Measurements from ENCODE around the gene CHCHD1. TPM values are rescaled to one million over a fixed set of nuclear protein-coding genes. Genes with fewer than 3 reads are reported as not detected.
A peak's percentile ranks its signal among the peaks of the same experiment; 100 is the strongest.

Gene CHCHD1
- total RNA-seq, 2 donors from 2014 or later, result 18.7 to 28.5 TPM

DNA sequence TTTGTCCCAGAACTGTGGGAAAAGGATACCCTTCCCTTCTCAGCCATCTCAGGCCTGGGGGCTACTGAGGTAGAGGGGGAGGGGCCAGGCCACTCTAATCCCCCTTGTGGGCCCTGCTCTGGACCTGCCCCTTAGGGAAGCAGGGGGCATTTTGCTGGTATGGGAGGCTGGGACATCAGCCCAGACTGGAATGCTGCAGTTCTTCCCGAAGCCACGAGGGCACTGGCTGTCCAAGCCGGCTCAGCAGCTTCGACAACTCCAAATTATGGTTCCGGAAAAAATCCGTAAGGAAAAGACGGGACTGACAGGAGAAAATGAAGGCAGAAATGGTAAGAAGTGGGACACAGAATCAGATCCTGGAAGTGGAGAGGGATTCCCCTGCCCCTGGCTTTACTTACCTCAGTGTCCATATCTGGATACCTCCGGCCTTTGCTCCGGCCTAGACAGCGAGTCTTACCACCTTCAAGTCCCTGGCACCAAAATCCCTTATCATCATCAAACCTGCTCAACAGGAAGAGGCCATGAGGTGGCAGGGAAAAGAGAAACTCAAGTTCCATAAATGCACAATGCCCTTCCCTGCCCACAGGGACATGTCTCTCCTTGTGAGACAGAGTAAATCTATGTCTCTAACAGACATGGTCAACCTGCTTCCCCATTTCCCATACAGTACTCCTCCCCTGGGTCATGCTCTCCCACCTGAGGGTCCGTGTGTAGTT is 20.6 kb downstream of the CHCHD1 start:
- Mint-ChIP-seq H3K27me3 (no peaks in the 10 kb centered on the region), H3K27ac (peak overlapping the region; percentile 53 to 88), H3K4me1 (ENCODE audit: low read depth in 2 of 2) (peaks cover 32 to 35% of the 10 kb centered on the region in 2 donors), H3K4me3 (no peak overlapping the region), H3K9me3 (no peaks in the 10 kb centered on the region), H3K36me3 (peaks cover 29% of the 10 kb centered on the region)
- no peak for DNase-seq (ENCODE audit: low spot score)
- ATAC-seq, result no peak

DNA sequence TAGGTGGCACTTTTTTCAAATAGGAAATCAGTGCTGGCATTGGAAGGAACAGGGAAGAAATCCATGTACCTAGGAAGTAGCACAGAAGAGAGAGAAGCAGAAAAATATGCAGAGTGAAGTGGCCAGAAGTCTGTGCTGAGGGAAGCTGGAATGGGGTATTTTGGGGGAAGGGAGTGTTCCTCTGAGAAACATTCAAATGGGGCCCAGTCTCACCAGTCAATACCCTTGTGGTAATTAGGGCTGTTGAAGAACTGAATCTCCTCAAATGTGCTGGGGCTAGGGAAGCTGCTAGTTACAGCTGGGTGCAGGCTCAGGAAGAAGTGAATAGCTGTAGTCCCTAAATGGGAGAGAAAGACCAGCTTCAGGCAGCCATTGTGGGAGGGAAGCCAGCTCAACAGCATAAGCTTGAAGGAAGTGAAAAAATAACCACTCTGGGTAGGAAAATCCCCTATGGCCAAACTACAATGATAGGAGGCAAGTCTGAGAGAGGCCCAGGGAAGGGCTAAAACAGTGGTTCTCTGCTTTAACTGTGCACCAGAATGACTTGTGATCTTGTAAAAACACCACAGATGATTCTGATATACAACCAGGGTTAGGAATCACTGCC is 21.9 kb downstream of the CHCHD1 start:
- DNase-seq (ENCODE audit: low spot score), result no peak
- ATAC-seq, result peak; percentile 43 to 52
- Mint-ChIP-seq H3K36me3 (peaks cover 25% of the 10 kb centered on the region), H3K27ac (peak overlapping the region; percentile 53 to 88), H3K4me1 (ENCODE audit: low read depth in 2 of 2) (peaks cover 33 to 42% of the 10 kb centered on the region in 2 donors), H3K9me3 (no peaks in the 10 kb centered on the region), H3K4me3 (peak overlapping the region; percentile 4), H3K27me3 (no peaks in the 10 kb centered on the region)

DNA sequence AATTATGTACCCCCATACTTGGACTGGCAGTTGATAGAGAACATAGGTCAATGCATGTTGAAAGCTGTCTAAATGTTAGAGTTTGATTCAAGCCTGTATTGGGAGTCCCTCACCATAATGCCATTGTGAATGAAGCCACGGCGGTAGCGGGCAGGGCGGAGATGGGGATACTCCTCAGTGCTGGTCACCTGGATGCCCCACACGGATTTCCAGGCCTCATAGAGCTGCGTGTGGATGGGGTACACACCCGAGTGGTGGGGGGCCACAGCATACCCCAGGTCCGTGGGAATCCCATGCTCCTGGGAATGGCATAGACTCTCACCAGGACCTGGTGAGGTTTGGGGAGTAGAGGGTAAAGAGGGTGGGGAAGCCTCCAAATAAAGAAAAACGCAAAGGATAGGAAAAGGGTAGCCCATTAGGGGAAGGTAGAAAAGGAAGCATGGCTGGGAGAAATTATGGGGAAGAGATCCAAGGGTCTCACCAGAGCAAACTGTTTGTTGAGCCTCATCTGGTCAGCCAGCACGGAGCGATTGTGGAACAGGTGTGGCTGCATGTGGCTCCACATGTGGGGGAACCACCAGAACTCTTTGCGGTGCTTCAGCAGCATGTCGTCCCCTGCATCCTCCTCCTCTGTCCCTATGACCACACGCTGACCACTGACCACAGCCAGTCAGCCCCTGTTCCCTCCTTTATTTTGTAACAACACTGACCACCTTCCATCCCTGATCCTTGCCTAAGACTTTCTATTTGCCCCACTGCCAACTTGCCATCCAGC is 24.5 kb downstream of the CHCHD1 start:
- ATAC-seq, result no peak
- H3K9me3 Mint-ChIP-seq, result no peaks in the 10 kb centered on the region
- no peak for DNase-seq (ENCODE audit: low spot score)
- H3K36me3 Mint-ChIP-seq, result peaks cover 39% of the 10 kb centered on the region
- H3K4me3 Mint-ChIP-seq, result peak overlapping the region; percentile 21
- no peaks in the 10 kb centered on the region for H3K27me3 Mint-ChIP-seq
- H3K4me1 Mint-ChIP-seq (ENCODE audit: low read depth in 2 of 2), result peaks cover 48 to 61% of the 10 kb centered on the region in 2 donors
- H3K27ac Mint-ChIP-seq, result peak overlapping the region; percentile 13 to 31

DNA sequence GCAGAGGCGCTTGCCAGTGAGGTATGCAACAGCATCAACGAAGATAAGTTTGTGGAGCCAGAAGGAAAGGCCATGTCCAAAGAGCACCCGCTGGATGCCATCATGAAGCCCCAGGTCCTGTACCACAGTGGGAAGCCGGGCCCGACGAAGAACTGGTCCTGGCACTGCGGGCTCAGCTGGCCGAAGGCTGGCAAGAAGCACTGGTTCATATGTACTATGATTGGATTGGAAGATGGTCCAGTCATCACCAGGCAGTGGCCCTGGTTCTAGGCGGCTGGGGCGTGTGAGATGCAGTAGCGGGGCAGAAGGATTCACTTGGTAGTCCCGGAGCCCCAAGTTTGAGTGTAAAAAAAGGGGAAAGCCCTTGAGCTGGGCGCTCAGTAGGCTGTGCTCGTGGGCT is 25.6 kb downstream of the CHCHD1 start:
- H3K4me3 Mint-ChIP-seq, result peak overlapping the region; percentile 21
- no peaks in the 10 kb centered on the region for H3K27me3 Mint-ChIP-seq
- no peaks in the 10 kb centered on the region for H3K9me3 Mint-ChIP-seq
- DNase-seq (ENCODE audit: low spot score) (no peak), ATAC-seq (no peak)
- H3K4me1 Mint-ChIP-seq (ENCODE audit: low read depth in 2 of 2), result peaks cover 48 to 61% of the 10 kb centered on the region in 2 donors
- peak overlapping the region; percentile 7 to 13 for H3K27ac Mint-ChIP-seq
- peaks cover 39% of the 10 kb centered on the region for H3K36me3 Mint-ChIP-seq

DNA sequence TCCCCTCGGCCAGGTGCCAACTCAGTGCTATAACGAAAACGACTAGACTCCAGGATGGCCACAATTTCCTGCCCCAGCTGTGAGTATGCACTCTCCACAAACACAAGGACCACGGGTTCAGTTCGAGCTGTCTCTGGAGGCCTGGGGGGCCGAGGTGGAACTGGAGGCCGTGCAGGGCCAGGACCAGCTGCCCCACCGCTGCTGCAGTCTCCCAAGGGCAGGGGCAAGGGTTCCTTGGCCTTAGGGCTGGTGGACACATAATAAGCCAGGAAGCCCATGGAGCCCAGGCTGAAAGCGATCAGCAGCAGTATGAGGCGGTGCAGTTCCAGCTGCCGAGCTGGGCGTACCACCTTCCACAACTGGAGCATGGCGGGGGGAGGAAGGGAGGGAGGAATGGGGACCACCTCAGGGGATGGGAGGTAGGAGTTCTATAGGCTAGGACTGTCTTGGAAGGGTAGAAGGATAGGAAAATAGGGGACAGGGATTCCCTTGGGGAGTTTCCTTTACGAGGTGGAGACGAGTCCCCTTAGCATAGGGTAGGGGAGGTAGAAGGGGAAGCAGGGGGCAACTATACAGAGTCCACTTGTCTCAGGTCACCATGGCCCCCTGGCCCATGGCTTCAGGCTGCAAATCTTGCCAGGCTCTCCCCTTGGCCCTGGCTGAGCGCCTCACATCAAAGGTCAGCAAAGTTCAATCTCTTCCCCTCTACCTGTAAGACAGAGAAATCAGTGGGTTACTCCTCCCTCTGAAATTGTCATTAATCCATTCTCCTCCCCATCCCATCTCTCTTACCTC is 26.4 kb downstream of the CHCHD1 start:
- no peak for ATAC-seq
- Mint-ChIP-seq H3K27ac (peak overlapping the region; percentile 90 to 96), H3K36me3 (peaks cover 33% of the 10 kb centered on the region), H3K9me3 (no peaks in the 10 kb centered on the region), H3K27me3 (no peaks in the 10 kb centered on the region), H3K4me1 (ENCODE audit: low read depth in 2 of 2) (peaks cover 49 to 56% of the 10 kb centered on the region in 2 donors), H3K4me3 (peak overlapping the region; percentile 94)
- no peak for DNase-seq (ENCODE audit: low spot score)

DNA sequence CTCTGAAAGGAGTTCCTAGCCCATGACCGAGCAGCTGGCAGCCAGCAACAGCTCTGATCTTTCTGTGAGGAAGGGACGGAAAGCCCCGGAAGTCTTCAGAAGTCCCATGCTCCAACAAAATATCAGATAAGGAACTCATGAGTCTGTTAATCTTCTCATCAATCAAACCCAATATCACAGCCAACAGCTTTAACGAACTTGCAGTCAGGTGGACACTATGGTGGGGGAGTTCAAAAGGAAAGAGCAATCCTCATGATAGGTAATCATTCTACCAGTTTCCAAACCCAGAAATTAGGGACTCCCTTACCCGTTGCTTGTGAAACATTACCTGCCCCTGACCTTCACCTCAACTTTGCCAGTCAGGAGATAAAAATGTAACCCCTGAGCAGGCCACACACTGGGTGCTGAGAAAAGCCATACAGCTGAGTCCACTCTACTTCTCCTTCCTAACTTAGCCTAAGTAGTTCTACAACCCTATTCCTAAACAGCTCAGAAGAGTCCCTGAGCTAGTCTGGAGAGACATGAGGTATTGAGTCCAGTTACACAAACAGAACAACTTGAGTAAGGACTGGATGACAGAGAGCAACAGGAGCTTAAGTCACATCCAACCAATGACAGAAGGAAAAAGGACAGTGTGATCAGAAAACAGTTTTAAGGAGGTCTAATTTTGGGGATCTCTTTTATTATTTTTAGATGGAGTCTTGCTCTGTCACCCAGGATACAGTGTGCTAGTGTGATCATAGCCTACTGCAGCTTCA is 27.4 kb downstream of the CHCHD1 start:
- ATAC-seq, result no peak
- peaks cover 33% of the 10 kb centered on the region for H3K36me3 Mint-ChIP-seq

DNA sequence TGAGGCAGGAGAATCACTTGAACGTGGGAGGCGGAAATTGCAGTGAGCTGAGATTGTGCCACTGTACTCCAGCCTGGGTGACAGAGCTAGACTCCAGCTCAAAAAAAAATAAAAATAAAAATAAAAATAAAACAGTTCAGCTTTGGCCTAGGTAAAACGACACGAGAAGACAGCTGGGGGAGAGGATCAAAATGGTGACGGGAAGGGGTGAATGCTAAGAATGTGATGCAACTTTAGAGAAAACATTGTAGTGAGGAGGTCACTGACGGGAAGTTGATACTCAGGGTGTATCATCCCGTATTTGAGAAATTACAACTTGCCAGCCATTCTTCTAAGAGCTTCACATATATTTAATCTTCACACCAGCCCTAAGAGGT is 28.5 kb downstream of the CHCHD1 start:
- peaks cover 33% of the 10 kb centered on the region for H3K36me3 Mint-ChIP-seq

More for the DNA sequence above, 27.4 kb downstream of the CHCHD1 start:
- Mint-ChIP-seq H3K27me3 (no peaks in the 10 kb centered on the region), H3K27ac (peak overlapping the region; percentile 90 to 96), H3K4me3 (peak overlapping the region; percentile 94), H3K9me3 (no peaks in the 10 kb centered on the region), H3K4me1 (ENCODE audit: low read depth in 2 of 2) (peaks cover 45 to 46% of the 10 kb centered on the region in 2 donors)
- DNase-seq (ENCODE audit: low spot score), result no peak

DNA sequence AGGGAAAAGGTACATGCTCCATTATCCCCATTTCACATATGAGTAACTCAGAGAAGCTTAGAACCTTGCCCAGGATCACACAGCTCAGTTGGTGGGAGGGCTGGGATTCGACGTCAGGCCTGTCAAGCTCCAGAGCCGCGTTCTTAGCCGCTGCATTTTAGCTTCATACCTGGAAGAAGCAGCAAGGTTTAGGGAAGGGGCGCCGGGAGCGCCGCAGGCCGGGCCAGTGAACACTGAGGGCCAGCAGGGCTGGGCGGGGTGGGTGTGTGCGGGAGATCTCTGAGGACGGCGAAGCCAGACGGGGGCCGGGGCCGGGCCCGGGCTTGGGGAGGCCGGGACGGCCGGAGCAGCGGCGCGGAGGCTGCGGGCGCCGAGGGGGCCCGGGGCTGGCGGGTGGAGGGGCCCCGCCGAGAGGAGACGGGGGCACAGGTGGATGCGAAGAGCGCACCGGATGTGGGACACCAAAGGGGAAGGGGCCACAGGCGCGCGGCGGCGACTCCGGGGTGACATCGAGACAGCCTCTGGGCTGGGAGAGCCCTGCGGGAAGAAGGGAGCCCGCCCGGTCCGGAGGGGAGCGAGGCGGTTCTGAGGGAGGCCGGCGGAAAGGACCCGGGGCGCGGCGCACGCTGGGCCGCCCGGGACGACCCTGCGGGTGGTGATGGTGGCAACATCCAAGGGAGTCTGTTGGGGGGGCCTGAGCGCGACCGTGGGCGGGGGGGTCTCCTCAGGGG is 29.1 kb downstream of the CHCHD1 start:
- Mint-ChIP-seq H3K4me1 (ENCODE audit: low read depth in 2 of 2) (peaks cover 42 to 44% of the 10 kb centered on the region in 2 donors), H3K9me3 (no peaks in the 10 kb centered on the region), H3K27ac (peak overlapping the region; percentile 90 to 96), H3K36me3 (peaks cover 29% of the 10 kb centered on the region), H3K27me3 (no peaks in the 10 kb centered on the region), H3K4me3 (peak overlapping the region; percentile 94)
- peak; percentile 73 for DNase-seq (ENCODE audit: low spot score)
- ATAC-seq, result peak; percentile 43 to 46

More for the DNA sequence above, 28.5 kb downstream of the CHCHD1 start:
- Mint-ChIP-seq H3K4me1 (ENCODE audit: low read depth in 2 of 2) (peaks cover 45% of the 10 kb centered on the region in 2 donors), H3K27me3 (no peaks in the 10 kb centered on the region), H3K27ac (peak overlapping the region; percentile 90 to 96), H3K4me3 (peak overlapping the region; percentile 94), H3K9me3 (no peaks in the 10 kb centered on the region)
- DNase-seq (ENCODE audit: low spot score) (no peak), ATAC-seq (no peak)

DNA sequence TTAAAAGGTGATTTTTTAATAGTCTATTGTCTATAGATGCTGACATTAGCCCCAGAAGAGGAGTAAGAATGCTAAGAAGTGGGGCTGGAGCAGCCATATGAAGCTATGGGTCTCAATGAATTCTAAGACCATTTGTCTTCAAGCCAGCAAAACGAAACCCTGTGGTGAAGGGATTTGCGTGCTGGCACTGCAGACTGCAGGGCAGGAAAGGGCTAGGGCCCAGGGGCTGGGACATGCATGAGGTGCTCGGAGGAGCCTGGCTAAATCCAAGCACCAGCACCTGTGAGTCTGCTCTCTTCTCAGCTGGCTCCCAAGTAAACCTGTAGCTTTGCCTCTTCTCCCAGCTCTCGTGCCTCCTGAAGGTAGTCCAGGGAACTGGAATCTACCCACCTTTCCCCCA is 30.8 kb downstream of the CHCHD1 start:
- Mint-ChIP-seq H3K36me3 (peaks cover 16% of the 10 kb centered on the region), H3K27me3 (no peaks in the 10 kb centered on the region), H3K9me3 (no peaks in the 10 kb centered on the region), H3K4me3 (peak overlapping the region; percentile 28), H3K4me1 (ENCODE audit: low read depth in 2 of 2) (peaks cover 29 to 31% of the 10 kb centered on the region in 2 donors), H3K27ac (peak overlapping the region; percentile 62 to 70)
- no peak for DNase-seq (ENCODE audit: low spot score)
- ATAC-seq, result no peak

DNA sequence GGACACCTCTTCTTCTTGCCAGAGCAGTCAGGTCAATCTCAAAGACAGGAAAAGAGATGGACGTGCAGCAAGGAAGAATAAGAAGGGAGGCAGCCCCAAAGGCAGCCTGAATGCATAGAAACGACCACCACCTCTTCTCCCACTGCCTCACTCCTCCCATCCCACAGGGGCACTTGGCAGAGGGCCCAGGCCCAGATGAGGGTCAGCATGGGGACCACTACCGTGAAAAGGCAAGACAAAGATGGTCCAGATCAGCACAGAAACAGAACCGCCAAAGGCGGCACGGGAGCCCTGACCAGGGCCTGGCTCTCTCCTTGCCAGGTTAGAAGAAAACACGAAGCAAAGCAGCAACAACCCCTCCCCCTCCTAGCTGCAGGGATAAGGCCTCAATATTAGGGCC is 31.5 kb downstream of the CHCHD1 start:
- peak; percentile 22 for DNase-seq (ENCODE audit: low spot score)
- peak overlapping the region; percentile 17 to 62 for H3K27ac Mint-ChIP-seq
- H3K9me3 Mint-ChIP-seq, result no peaks in the 10 kb centered on the region
- ATAC-seq, result no peak
- no peaks in the 10 kb centered on the region for H3K27me3 Mint-ChIP-seq
- H3K4me3 Mint-ChIP-seq, result no peak overlapping the region
- H3K4me1 Mint-ChIP-seq (ENCODE audit: low read depth in 2 of 2), result peaks cover 29% of the 10 kb centered on the region in 2 donors
- H3K36me3 Mint-ChIP-seq, result peaks cover 16% of the 10 kb centered on the region

DNA sequence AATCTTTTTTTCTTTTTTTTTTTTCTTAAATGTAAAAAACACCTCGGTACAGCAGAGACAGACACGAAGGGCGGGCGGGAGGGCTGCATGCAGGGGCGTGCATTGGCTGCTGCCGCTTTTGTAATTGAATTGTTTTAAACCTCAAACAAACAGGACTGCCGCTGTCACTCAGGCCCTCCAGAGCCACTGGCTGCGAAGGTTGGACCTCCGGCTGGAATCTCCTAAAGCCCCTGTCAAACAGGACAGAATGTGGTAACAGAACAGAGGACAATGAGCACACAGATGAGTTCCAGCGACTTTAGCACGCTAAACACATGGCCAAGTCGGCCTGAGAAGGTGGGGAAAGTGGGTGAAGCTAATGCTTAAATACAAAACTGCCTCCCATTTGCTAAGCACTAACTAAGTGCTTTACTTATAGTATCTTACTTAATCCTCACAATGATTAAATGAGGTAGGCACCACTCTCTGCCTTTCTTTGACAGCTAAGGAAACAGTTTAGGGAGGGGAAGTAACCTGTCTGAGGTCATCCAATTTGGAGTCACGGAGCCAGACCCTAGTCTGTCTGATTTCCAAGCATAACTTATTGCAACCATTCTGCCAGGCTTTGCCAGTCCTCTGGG is 32.5 kb downstream of the CHCHD1 start:
- Mint-ChIP-seq H3K27ac (no peak overlapping the region), H3K27me3 (no peaks in the 10 kb centered on the region), H3K36me3 (peaks cover 8% of the 10 kb centered on the region), H3K4me3 (no peak overlapping the region), H3K4me1 (ENCODE audit: low read depth in 2 of 2) (peaks cover 20 to 23% of the 10 kb centered on the region in 2 donors), H3K9me3 (no peaks in the 10 kb centered on the region)
- DNase-seq (ENCODE audit: low spot score) (no peak), ATAC-seq (no peak)
